BLaER1 (cell line): ENCODE data around the gene CAMKK1.

Source experiments
- H3K27ac ChIP-seq: shearing (Covaris generic); formaldehyde crosslinking; 2 replicates; pipeline ENCODE4 v1.8.1; 2022
- H3K27me3 ChIP-seq: shearing (Covaris generic); formaldehyde crosslinking; 2 replicates; pipeline ENCODE4 v1.8.1; 2022
- H3K36me3 ChIP-seq: shearing (Covaris generic); formaldehyde crosslinking; 2 replicates; pipeline ENCODE4 v1.8.1; 2022
- H3K4me1 ChIP-seq: shearing (Covaris generic); formaldehyde crosslinking; 2 replicates; pipeline ENCODE4 v1.8.1; 2022
- H3K4me2 ChIP-seq: shearing (Covaris generic); formaldehyde crosslinking; 2 replicates; pipeline ENCODE4 v1.8.1; 2022
- H3K4me3 ChIP-seq: shearing (Covaris generic); formaldehyde crosslinking; 2 replicates; pipeline ENCODE4 v1.8.1; 2022
- H3K9ac ChIP-seq: shearing (Covaris generic); formaldehyde crosslinking; 2 replicates; pipeline ENCODE4 v1.8.1; 2022
- H3K9me3 ChIP-seq: shearing (Covaris generic); formaldehyde crosslinking; 2 replicates; pipeline ENCODE4 v1.8.1; 2022
- H4K20me1 ChIP-seq: shearing (Covaris generic); formaldehyde crosslinking; 2 replicates; pipeline ENCODE4 v1.8.1; 2022
- Cebpa-rat ChIP-seq: shearing (Covaris generic); IDR thresholded peaks from 2 replicates; pipeline ENCODE4 v1.8.1; 2022

The CAMKK1 gene

DNA sequence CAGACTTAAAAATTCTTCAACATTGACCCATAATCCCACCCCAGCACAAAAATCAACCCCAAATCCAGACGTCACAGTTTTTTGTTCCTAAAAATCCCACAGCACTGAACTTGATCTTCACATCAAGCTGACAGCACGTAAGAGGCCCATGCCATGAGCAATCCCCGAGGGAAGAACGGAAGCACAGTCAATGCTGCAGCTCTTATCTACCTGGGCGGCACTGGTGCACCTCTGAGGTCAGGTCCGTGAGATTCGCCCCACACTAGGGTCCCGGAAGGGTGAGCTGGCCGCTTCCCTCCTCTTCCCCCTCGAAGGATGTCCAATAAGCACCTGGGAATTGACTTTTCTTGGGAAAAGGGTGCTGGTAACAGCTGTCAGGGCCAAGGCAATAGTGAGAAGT lies 80.6 kb downstream of the CAMKK1 start:
- no peaks in the 10 kb centered on the region; the same call in 1 of the 2 replicates for H4K20me1 ChIP-seq
- H3K4me2 ChIP-seq, result no peak overlapping the region
- peaks cover 36% of the 10 kb centered on the region for H3K4me1 ChIP-seq
- no peaks in the 10 kb centered on the region for H3K27me3 ChIP-seq
- TF ChIP-seq Cebpa-rat, result no peak
- H3K9me3 ChIP-seq, result no peaks in the 10 kb centered on the region
- H3K4me3 ChIP-seq, result no peak overlapping the region
- H3K9ac ChIP-seq, result no peak overlapping the region
- peaks cover 94% of the 10 kb centered on the region for H3K36me3 ChIP-seq
- no peak overlapping the region for H3K27ac ChIP-seq
